ENCODE results near the gene NR4A2.

The NR4A2 gene

GRCh38 chr2:156342254-156343095 is 10.0 kb upstream of the NR4A2 start:
- H3K36me3 ChIP-seq (ENCODE audit: insufficient read depth) = no peaks in the 10 kb centered on the region
- peak overlapping the region; percentile 75 for H3K4me3 ChIP-seq (IDR thresholded peaks at IDR 0.05; ENCODE audit: insufficient read depth, low read depth, low read length)
- H4K20me1 ChIP-seq (ENCODE audit: insufficient read depth) = no peaks in the 10 kb centered on the region
- peak overlapping the region; percentile 97 for H3K27ac ChIP-seq
- H3K27me3 ChIP-seq (ENCODE audit: insufficient read depth, low read depth) = no peaks in the 10 kb centered on the region
- H3K4me2 ChIP-seq = peak overlapping the region; percentile 67
- TF ChIP-seq CTCF (conservative IDR thresholded peaks at IDR 0.05; ENCODE audit: low read depth, low read length) = 0 out of 2 replicates have a peak, but pooled peaks have one; percentile 6
- peak overlapping the region; percentile 80 for H2AFZ ChIP-seq (ENCODE audit: low read depth)
- H3K4me1 ChIP-seq (ENCODE audit: low read depth, poor library complexity, severe bottlenecking) = peaks cover 35% of the 10 kb centered on the region
- H3K9ac ChIP-seq = peak overlapping the region; percentile 97
- no peaks in the 10 kb centered on the region for H3K79me2 ChIP-seq (ENCODE audit: insufficient read depth, low read depth)

- Histone ChIP-seq H4K20me1 (ENCODE audit: insufficient read depth) (no peaks in the 10 kb centered on the region), H3K27ac (peak overlapping the region; percentile 97), H3K27me3 (ENCODE audit: insufficient read depth, low read depth) (no peaks in the 10 kb centered on the region), H3K79me2 (ENCODE audit: insufficient read depth, low read depth) (no peaks in the 10 kb centered on the region), H3K36me3 (ENCODE audit: insufficient read depth) (no peaks in the 10 kb centered on the region), H3K9ac (peak overlapping the region; percentile 97), H3K4me2 (peak overlapping the region; percentile 67), H3K4me1 (ENCODE audit: low read depth, poor library complexity, severe bottlenecking) (peaks cover 38% of the 10 kb centered on the region), H2AFZ (ENCODE audit: low read depth) (peak overlapping the region; percentile 80), H3K4me3 (IDR thresholded peaks at IDR 0.05; ENCODE audit: insufficient read depth, low read depth, low read length) (peak overlapping the region; percentile 96)
- no peak for TF ChIP-seq CTCF (conservative IDR thresholded peaks at IDR 0.05; ENCODE audit: low read depth, low read length)
These were observed 9.1 kb upstream of the NR4A2 start for GRCh38 chr2:156341452-156342253.

DNA sequence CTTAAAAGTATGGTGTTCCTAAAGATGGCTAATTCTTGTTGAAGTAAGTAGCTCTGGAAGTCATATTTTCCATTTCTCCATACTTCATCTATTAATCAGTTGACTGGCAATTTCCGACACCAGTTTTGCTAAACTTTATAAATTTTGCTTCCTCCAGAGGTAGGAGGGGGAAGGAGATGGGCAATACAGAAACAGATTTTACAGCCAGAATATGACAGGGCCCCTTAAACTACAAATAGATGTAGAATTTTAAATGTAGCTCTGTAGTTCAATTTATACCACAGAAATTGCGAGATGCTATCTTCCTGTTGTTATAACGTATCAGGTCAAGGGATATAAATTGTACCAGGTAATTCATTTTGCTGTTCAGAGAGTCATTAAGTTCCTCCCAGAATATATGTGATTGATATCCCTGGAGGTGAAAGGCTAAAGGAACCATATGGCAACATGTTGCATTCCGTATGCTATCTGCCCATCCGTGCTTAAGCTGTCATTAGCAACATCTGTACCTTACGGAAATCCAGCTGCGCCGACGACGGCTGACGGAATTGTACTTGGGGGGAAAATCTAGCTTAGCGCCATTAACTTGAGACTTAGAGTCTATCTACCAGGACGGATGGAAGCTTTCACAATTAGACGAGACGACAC is 8.4 kb upstream of the NR4A2 start:
- peaks cover 45% of the 10 kb centered on the region for H3K4me1 ChIP-seq (ENCODE audit: low read depth, poor library complexity, severe bottlenecking)
- peak overlapping the region; percentile 96 for H3K4me3 ChIP-seq (IDR thresholded peaks at IDR 0.05; ENCODE audit: insufficient read depth, low read depth, low read length)
- H2AFZ ChIP-seq (ENCODE audit: low read depth) = peak overlapping the region; percentile 80
- peak overlapping the region; percentile 97 for H3K27ac ChIP-seq
- no peaks in the 10 kb centered on the region for H3K36me3 ChIP-seq (ENCODE audit: insufficient read depth)
- no peaks in the 10 kb centered on the region for H4K20me1 ChIP-seq (ENCODE audit: insufficient read depth)
- H3K79me2 ChIP-seq (ENCODE audit: insufficient read depth, low read depth) = no peaks in the 10 kb centered on the region
- peak overlapping the region; percentile 67 for H3K4me2 ChIP-seq
- TF ChIP-seq CTCF (conservative IDR thresholded peaks at IDR 0.05; ENCODE audit: low read depth, low read length) = no peak
- peak overlapping the region; percentile 97 for H3K9ac ChIP-seq
- H3K27me3 ChIP-seq (ENCODE audit: insufficient read depth, low read depth) = no peaks in the 10 kb centered on the region

DNA sequence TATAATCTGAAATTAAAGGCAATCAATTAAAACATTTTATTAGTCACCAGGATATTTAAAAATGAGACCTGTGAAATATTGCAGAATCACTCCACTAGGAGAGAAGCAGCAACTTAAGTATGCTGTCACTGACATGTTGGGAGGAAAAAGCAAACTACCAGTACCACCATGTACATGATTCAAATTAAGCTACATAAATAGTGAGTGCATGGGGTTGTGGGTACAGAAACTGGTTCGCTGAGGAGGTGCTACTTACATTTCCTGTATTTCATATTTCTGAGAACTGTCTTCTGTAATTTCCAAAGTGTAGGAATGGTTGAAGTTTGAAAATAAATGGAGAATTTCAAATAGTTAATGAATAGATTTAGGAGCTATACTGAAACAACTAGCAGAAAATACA is 7.9 kb upstream of the NR4A2 start:
- H3K4me2 ChIP-seq = peak overlapping the region; percentile 67
- H3K79me2 ChIP-seq (ENCODE audit: insufficient read depth, low read depth) = no peaks in the 10 kb centered on the region
- H4K20me1 ChIP-seq (ENCODE audit: insufficient read depth) = no peaks in the 10 kb centered on the region
- H3K9ac ChIP-seq = no peak overlapping the region
- no peak overlapping the region for H3K4me3 ChIP-seq (IDR thresholded peaks at IDR 0.05; ENCODE audit: insufficient read depth, low read depth, low read length)
- H3K4me1 ChIP-seq (ENCODE audit: low read depth, poor library complexity, severe bottlenecking) = peaks cover 49% of the 10 kb centered on the region
- H3K36me3 ChIP-seq (ENCODE audit: insufficient read depth) = no peaks in the 10 kb centered on the region
- no peaks in the 10 kb centered on the region for H3K27me3 ChIP-seq (ENCODE audit: insufficient read depth, low read depth)
- TF ChIP-seq CTCF (conservative IDR thresholded peaks at IDR 0.05; ENCODE audit: low read depth, low read length) = no peak
- no peak overlapping the region for H2AFZ ChIP-seq (ENCODE audit: low read depth)
- H3K27ac ChIP-seq = no peak overlapping the region; the same call in 1 of the 2 replicates

All from KMS-11 (cell line).